DMS53 (cell line): ENCODE measurements around the gene ISLR.

Experiments
- DNase-seq: peaks from one replicate; lab custom pipeline; 2025; lab: John Stamatoyannopoulos, UW

ISLR gene

GRCh38 chr15:74213858-74214284, 40.4 kb downstream of the ISLR start:
- no peak for DNase-seq

GRCh38 chr15:74214324-74215021, 41.0 kb downstream of the ISLR start:
- no peak for DNase-seq

GRCh38 chr15:74215958-74216357, 42.4 kb downstream of the ISLR start:
- DNase-seq = no peak

GRCh38 chr15:74216949-74217348, 43.4 kb downstream of the ISLR start:
- DNase-seq = no peak

GRCh38 chr15:74217907-74218885, 44.7 kb downstream of the ISLR start:
- DNase-seq = no peak

GRCh38 chr15:74220475-74221248, 47.2 kb downstream of the ISLR start:
- DNase-seq = no peak

GRCh38 chr15:74221399-74222239, 48.1 kb downstream of the ISLR start:
- DNase-seq = no peak

GRCh38 chr15:74222240-74223119, 49.0 kb downstream of the ISLR start:
- no peak for DNase-seq

- no peak for DNase-seq
These were observed 52.4 kb downstream of the ISLR start for GRCh38 chr15:74225928-74226327.
